Fibroblast of lung (primary cell): ENCODE measurements around the gene GPC2.
"Not testable (repeated sequence)": the region's sequence is repeated elsewhere in the genome, so short reads cannot be mapped to it uniquely, and the experiment has no call there.

ENCODE experiments used
- EZH2 ChIP-seq: IDR thresholded peaks from 2 replicates; pipeline ENCODE4 v1.5.1; 2012; ENCODE audit warnings: low read length, control low read depth, mild to moderate bottlenecking; ENCODE audit errors: missing control alignments
- TF ChIP-seq, protein P1 (sequence below), 2 donors: IDR thresholded peaks in 1 of 2; conservative IDR thresholded peaks in 1 of 2; 1 replicate in 1 of 2; 2 replicates in 1 of 2; pipeline ENCODE4 v1.5.1; 2011 to 2012; ENCODE audit warnings: low read length in 2 of 2, control low read depth in 1 of 2, inconsistent platforms in 1 of 2, low read depth in 1 of 2, mild to moderate bottlenecking in 1 of 2

DNA sequence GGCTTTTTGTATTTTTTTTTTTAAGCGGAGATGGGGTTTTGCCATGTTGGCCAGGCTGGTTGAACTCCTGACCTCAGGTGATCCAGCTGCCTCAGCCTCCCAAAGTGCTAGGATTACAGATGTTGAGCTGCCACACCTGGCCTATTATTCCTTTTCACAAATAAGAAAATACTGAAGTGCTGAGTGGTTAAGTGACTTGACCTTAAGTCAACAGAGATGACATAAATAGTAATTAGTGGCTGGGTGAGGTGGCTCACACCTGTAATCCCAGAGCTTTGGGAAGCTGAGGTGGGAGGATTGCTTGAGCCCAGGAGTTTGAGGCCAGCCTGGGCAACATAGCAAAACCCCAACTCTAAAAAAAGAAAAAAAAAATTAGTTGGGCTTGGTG lies 47.0 kb downstream of the GPC2 start:
- TF ChIP-seq, protein P1, sequence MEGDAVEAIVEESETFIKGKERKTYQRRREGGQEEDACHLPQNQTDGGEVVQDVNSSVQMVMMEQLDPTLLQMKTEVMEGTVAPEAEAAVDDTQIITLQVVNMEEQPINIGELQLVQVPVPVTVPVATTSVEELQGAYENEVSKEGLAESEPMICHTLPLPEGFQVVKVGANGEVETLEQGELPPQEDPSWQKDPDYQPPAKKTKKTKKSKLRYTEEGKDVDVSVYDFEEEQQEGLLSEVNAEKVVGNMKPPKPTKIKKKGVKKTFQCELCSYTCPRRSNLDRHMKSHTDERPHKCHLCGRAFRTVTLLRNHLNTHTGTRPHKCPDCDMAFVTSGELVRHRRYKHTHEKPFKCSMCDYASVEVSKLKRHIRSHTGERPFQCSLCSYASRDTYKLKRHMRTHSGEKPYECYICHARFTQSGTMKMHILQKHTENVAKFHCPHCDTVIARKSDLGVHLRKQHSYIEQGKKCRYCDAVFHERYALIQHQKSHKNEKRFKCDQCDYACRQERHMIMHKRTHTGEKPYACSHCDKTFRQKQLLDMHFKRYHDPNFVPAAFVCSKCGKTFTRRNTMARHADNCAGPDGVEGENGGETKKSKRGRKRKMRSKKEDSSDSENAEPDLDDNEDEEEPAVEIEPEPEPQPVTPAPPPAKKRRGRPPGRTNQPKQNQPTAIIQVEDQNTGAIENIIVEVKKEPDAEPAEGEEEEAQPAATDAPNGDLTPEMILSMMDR (conservative IDR thresholded peaks at IDR 0.05 in 1 of 2, IDR thresholded peaks at IDR 0.05 in 1 of 2; ENCODE audit: low read depth in 1 of 2, low read length in 2 of 2): not testable (repeated sequence)
- TF ChIP-seq EZH2: not testable (repeated sequence)
